ENCODE data around the gene TSSK2. TPM values are rescaled to one million over a fixed set of nuclear protein-coding genes. Genes with fewer than 3 reads are reported as not detected.

The TSSK2 gene
- total and polyA plus RNA-seq, 2 of the 8 experiments (the other 6 are each of a cell fraction or from before 2014, with no cell fraction given) = not detected

- no peak for TF ChIP-seq TCF12 (IDR thresholded peaks at IDR 0.05; ENCODE audit: low read depth, low read length)
- no peak for TF ChIP-seq SAP30 (IDR thresholded peaks at IDR 0.05; ENCODE audit: insufficient read depth, insufficient replicate concordance, low read length)
- TF ChIP-seq BACH1 (IDR thresholded peaks at IDR 0.05; ENCODE audit: low read length) = no peak
Observed at GRCh38 chr22:19175026-19175601, 44.0 kb downstream of the TSSK2 start (continued).

Data from H1 (cell line).